IMR-90 (cell line): Measurements from ENCODE around the gene GOLGA8B. TPM values are rescaled to one million over a fixed set of nuclear protein-coding genes. Genes with fewer than 3 reads are reported as not detected.
"Not testable (repeated sequence)": the region's sequence is repeated elsewhere in the genome, so short reads cannot be mapped to it uniquely, and the experiment has no call there.

Experiments used
- ATAC-seq: fragments of 200-7000 bp; cut with Tn5 transposase; 2 replicates; pipeline ENCODE4 v1.9.1; 2020; ENCODE audit warnings: low read depth, mild to moderate bottlenecking, moderate library complexity
- BruUV-seq: library from RNA; stranded (reverse); fragments of 400-500 nt; replicated peaks from 2 replicates; lab custom pipeline; 2021; lab: Mats Ljungman, UMichigan
- CTCF ChIA-PET: fragments of 300-600 bp; formaldehyde crosslinking; extraction: SDS; loops from one replicate; lab custom pipeline; 2021; ENCODE audit warnings: antibody characterized with exemption; lab: Yijun Ruan, JAX
- POLR2A ChIA-PET: fragments of 300-600 bp; sonication (Branson Sonifier 250); formaldehyde crosslinking; loops from one replicate; lab custom pipeline; 2022; ENCODE audit warnings: antibody characterized with exemption; ENCODE audit not compliant: unreplicated experiment; lab: Charles Lee
- DNase-seq: peaks from one replicate; pipeline ENCODE4 v3.0.0; 2013
- H2AFZ ChIP-seq: replicated peaks from 2 replicates; pipeline ENCODE3; 2013; ENCODE audit warnings: low read length, mild to moderate bottlenecking; ENCODE audit not compliant: poor library complexity
- H2AK5ac ChIP-seq: 2 replicates; pipeline ENCODE4 v1.6.1; 2013; ENCODE audit warnings: low read depth, low read length, inconsistent platforms
- H2AK9ac ChIP-seq: replicated peaks from 2 replicates; pipeline ENCODE3; 2013; ENCODE audit warnings: mild to moderate bottlenecking, low read depth, low read length, moderate library complexity; ENCODE audit not compliant: poor library complexity
- H2BK120ac ChIP-seq: 2 replicates; pipeline ENCODE4 v1.6.1; 2013; ENCODE audit warnings: low read depth, low read length, inconsistent platforms
- H2BK15ac ChIP-seq: 3 replicates; pipeline ENCODE4 v1.6.1; 2013; ENCODE audit warnings: low read depth, low read length, inconsistent platforms
- H2BK20ac ChIP-seq: 2 replicates; pipeline ENCODE4 v1.6.1; 2013; ENCODE audit warnings: low read depth, mild to moderate bottlenecking, inconsistent platforms, low read length, moderate library complexity
- H2BK5ac ChIP-seq: 2 replicates; pipeline ENCODE4 v1.6.1; 2013; ENCODE audit warnings: mild to moderate bottlenecking, low read depth, low read length, inconsistent platforms; ENCODE audit not compliant: poor library complexity, severe bottlenecking
- H3K14ac ChIP-seq: replicated peaks from 2 replicates; pipeline ENCODE4 v1.6.1; 2013; ENCODE audit warnings: low read depth, low read length, inconsistent platforms
- H3K18ac ChIP-seq: 2 replicates; pipeline ENCODE4 v1.6.1; 2013; ENCODE audit warnings: low read depth, low read length, control low read depth
- H3K23ac ChIP-seq: 2 replicates; pipeline ENCODE4 v1.6.1; 2013; ENCODE audit warnings: low read depth, low read length, inconsistent platforms
- H3K27ac ChIP-seq: 2 replicates; pipeline ENCODE4 v1.5.1; 2013; ENCODE audit warnings: mild to moderate bottlenecking, control low read depth, low read length; ENCODE audit not compliant: insufficient read depth
- H3K27me3 ChIP-seq: 2 replicates; pipeline ENCODE4 v1.6.1; 2013; ENCODE audit warnings: low read length; ENCODE audit not compliant: control insufficient read depth, insufficient read depth
- H3K36me3 ChIP-seq: 2 replicates; pipeline ENCODE4 v1.6.1; 2013; ENCODE audit warnings: low read length, mixed read lengths; ENCODE audit not compliant: control insufficient read depth, insufficient read depth
- H3K4ac ChIP-seq: 2 replicates; pipeline ENCODE4 v1.6.1; 2013; ENCODE audit warnings: low read depth, low read length, inconsistent platforms
- H3K4me1 ChIP-seq: 2 replicates; pipeline ENCODE4 v1.6.1; 2013; ENCODE audit warnings: low read length, mixed read lengths; ENCODE audit not compliant: control insufficient read depth, insufficient read depth
- H3K4me2 ChIP-seq: 2 replicates; pipeline ENCODE4 v1.6.1; 2013; ENCODE audit warnings: low read depth, mild to moderate bottlenecking, control low read depth, low read length, moderate library complexity
- H3K4me3 ChIP-seq: 2 replicates; pipeline ENCODE4 v1.5.1; 2013; ENCODE audit warnings: low read depth, mild to moderate bottlenecking, control low read depth, low read length, moderate library complexity; ENCODE audit not compliant: insufficient read depth
- H3K56ac ChIP-seq: 2 replicates; pipeline ENCODE4 v1.6.1; 2013; ENCODE audit warnings: low read length, inconsistent platforms; ENCODE audit not compliant: insufficient read depth; ENCODE audit errors: extremely low read depth
- H3K79me1 ChIP-seq, 2 experiments: 2 replicates each; pipeline ENCODE4 v1.6.1; 2013; ENCODE audit warnings: low read length in 2 of 2, inconsistent platforms in 1 of 2, low read depth in 1 of 2
- H3K9ac ChIP-seq: 2 replicates; pipeline ENCODE4 v1.6.1; 2013; ENCODE audit warnings: low read depth, low read length, control low read depth
- H3K9me1 ChIP-seq: 2 replicates; pipeline ENCODE4 v1.6.1; 2013; ENCODE audit warnings: low read length, inconsistent platforms; ENCODE audit not compliant: insufficient read depth
- H3K9me3 ChIP-seq: 2 replicates; pipeline ENCODE4 v1.6.1; 2013; ENCODE audit warnings: low read length; ENCODE audit not compliant: control insufficient read depth, insufficient read depth
- H4K20me1 ChIP-seq: 2 replicates; pipeline ENCODE4 v1.6.1; 2013; ENCODE audit warnings: low read length, inconsistent platforms; ENCODE audit not compliant: insufficient read depth
- H4K5ac ChIP-seq: 2 replicates; pipeline ENCODE4 v1.6.1; 2013; ENCODE audit warnings: mild to moderate bottlenecking, low read depth, low read length, control low read depth
- H4K8ac ChIP-seq, 2 experiments: 2 replicates each; pipeline ENCODE4 v1.6.1; 2013; ENCODE audit warnings: low read depth in 2 of 2, low read length in 2 of 2, control low read depth in 1 of 2, inconsistent platforms in 1 of 2
- H4K91ac ChIP-seq: 2 replicates; pipeline ENCODE4 v1.6.1; 2013; ENCODE audit warnings: low read depth, low read length, inconsistent platforms; ENCODE audit not compliant: insufficient read depth
- WGBS, 2 experiments: methylation state at CpG; one replicate each; pipeline versions ENCODE4 v1.1.5 to v1.1.7; 2013; ENCODE audit warnings: missing lambda C conversion rate in 2 of 2; ENCODE audit not compliant: insufficient read length in 1 of 2; ENCODE audit errors: extremely low coverage in 2 of 2; 5-methylcytosine and 5-hydroxymethylcytosine counted together
- dilution Hi-C: fragments of 300-500 bp; cut with HindIII; formaldehyde crosslinking; loops from one replicate; pipeline ENCODE4 v1.14.3; 2018; ENCODE audit warnings: low sequenced_read_pairs; ENCODE audit not compliant: unreplicated experiment
- in situ Hi-C: fragments of 300-500 bp; cut with MboI; formaldehyde crosslinking; loops from 3 replicates; pipeline ENCODE4 v1.14.3; 2019; ENCODE audit warnings: low sequenced_read_pairs, inconsistent platforms, mixed read lengths
- intact Hi-C: fragments of 100-400 bp; cut with micrococcal nuclease; formaldehyde crosslinking; loops from 2 replicates; pipeline ENCODE4 v1.10.0; 2022
- polyA plus RNA-seq, 3 experiments: library from polyadenylated mRNA; depleted of rRNA; stranded (reverse); fragments of >200 nt; gene quantifications; 2 replicates each; pipeline ENCODE4 v1.2.3, GENCODE V29; 2012; ENCODE audit warnings: low replicate concordance in 1 of 3
- total RNA-seq: library from RNA; depleted of rRNA; stranded (reverse); fragments of >200 nt; gene quantifications from 2 replicates; pipeline ENCODE4 v1.2.3, GENCODE V29; 2012

The GOLGA8B gene
- total and polyA plus RNA-seq, 2 of the 4 experiments (the other 2 are of a cell fraction) = 7.7 to 31.6 TPM

DNA sequence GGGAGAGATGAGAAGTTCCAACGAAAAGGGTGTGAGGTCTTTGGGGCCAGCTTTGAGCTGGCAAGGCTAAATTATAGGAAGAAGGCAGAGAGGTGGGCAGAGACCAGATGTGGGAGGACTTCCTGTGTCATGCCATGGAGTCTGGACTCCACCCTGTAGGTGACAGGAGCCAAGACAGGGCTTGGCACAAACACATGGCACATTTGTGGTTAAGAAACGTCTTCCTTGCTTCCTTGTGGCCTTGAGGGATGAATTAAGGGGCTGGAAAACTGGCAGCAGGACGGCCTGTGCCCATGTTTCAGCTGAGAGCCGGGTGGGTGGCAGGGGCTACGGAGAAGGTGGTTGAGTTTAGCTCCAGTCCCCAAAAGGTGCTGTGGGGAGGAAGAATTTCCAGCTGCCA, 18.7 kb downstream of the GOLGA8B start:
- in situ Hi-C loops, H3K4me3 ChIP-seq, H3K9me1 ChIP-seq, H3K14ac ChIP-seq, H2AFZ ChIP-seq, H3K79me1 ChIP-seq, H3K27me3 ChIP-seq, BruUV-seq, H3K18ac ChIP-seq, H4K20me1 ChIP-seq, ATAC-seq, H3K27ac ChIP-seq, H4K8ac ChIP-seq, H2AK9ac ChIP-seq, dilution Hi-C loops, H2BK5ac ChIP-seq, DNase-seq, intact Hi-C loops, H3K9ac ChIP-seq, H3K23ac ChIP-seq, H4K5ac ChIP-seq, POLR2A ChIA-PET, H3K56ac ChIP-seq, H3K9me3 ChIP-seq, CTCF ChIA-PET, H3K4me2 ChIP-seq, H2AK5ac ChIP-seq, H3K4me1 ChIP-seq, H3K36me3 ChIP-seq, H2BK20ac ChIP-seq, H4K91ac ChIP-seq, H2BK120ac ChIP-seq, H3K4ac ChIP-seq, H2BK15ac ChIP-seq: not testable (repeated sequence)
- 80% methylated on average over 1 of the region's 5 CpGs; no CpG with 5 or more reads in 1 of the 2 experiments for WGBS, 2 experiments

GRCh38 chr15:34560814-34561213, 22.6 kb downstream of the GOLGA8B start:
- CTCF ChIA-PET, DNase-seq, BruUV-seq, H4K20me1 ChIP-seq, H3K14ac ChIP-seq, H3K18ac ChIP-seq, H3K9ac ChIP-seq, H4K5ac ChIP-seq, intact Hi-C loops, H4K91ac ChIP-seq, H3K4ac ChIP-seq, H2AFZ ChIP-seq, H3K79me1 ChIP-seq, H3K27me3 ChIP-seq, H2AK5ac ChIP-seq, ATAC-seq, H2BK15ac ChIP-seq, H2AK9ac ChIP-seq, H3K9me3 ChIP-seq, POLR2A ChIA-PET, H3K27ac ChIP-seq, H3K56ac ChIP-seq, H3K4me2 ChIP-seq, H3K36me3 ChIP-seq, dilution Hi-C loops, H3K9me1 ChIP-seq, H2BK20ac ChIP-seq, in situ Hi-C loops, H3K23ac ChIP-seq, H2BK5ac ChIP-seq, H3K4me3 ChIP-seq, H2BK120ac ChIP-seq, H3K4me1 ChIP-seq, H4K8ac ChIP-seq: not testable (repeated sequence)
- no CpG with 5 or more reads among the region's 6 CpGs for whole genome bisulfite sequencing, 2 experiments
